PC-3 (cell line): Measurements from ENCODE around the gene FHL2. TPM values are rescaled to one million over a fixed set of nuclear protein-coding genes. Genes with fewer than 3 reads are reported as not detected.

Source experiments
- ATAC-seq: fragments of 200-7000 bp; cut with Tn5 transposase; 2 replicates; pipeline ENCODE4 v1.9.1; 2020; ENCODE audit warnings: mild to moderate bottlenecking, moderate library complexity
- BruUV-seq: library from RNA; stranded (reverse); fragments of 400-500 nt; replicated peaks from 2 replicates; lab custom pipeline; 2021; lab: Mats Ljungman, UMichigan
- CTCF ChIA-PET: fragments of 300-600 bp; sonication (Branson Sonifier 250); formaldehyde crosslinking; loops from one replicate; lab custom pipeline; 2022; ENCODE audit warnings: antibody characterized with exemption; lab: Charles Lee
- POLR2A ChIA-PET: fragments of 300-600 bp; sonication (Branson Sonifier 250); formaldehyde crosslinking; loops from one replicate; lab custom pipeline; 2022; ENCODE audit warnings: antibody characterized with exemption; ENCODE audit not compliant: unreplicated experiment; lab: Charles Lee
- DNase-seq: peaks from one replicate; pipeline ENCODE4 v3.0.0-alpha.2; 2015
- H2AFZ ChIP-seq: fragments of 300-600 bp; sonication (generic); 2 replicates; pipeline ENCODE4 v1.6.0; 2016; ENCODE audit warnings: antibody characterized with exemption, low read length
- H3F3A ChIP-seq: fragments of 300-600 bp; sonication (generic); one replicate; pipeline ENCODE4 v1.6.0; 2017; ENCODE audit warnings: antibody characterized with exemption, low read length, control low read depth, mild to moderate bottlenecking; ENCODE audit not compliant: unreplicated experiment
- H3K27ac ChIP-seq: fragments of 300-600 bp; sonication (generic); 2 replicates; pipeline ENCODE4 v1.5.1; 2016; ENCODE audit warnings: mild to moderate bottlenecking, low read length
- H3K27me3 ChIP-seq: fragments of 300-600 bp; sonication (generic); 2 replicates; pipeline ENCODE4 v1.6.1; 2016; ENCODE audit warnings: low read length, mixed read lengths
- H3K36me3 ChIP-seq: fragments of 300-600 bp; sonication (generic); 2 replicates; pipeline ENCODE4 v1.6.1; 2016; ENCODE audit warnings: low read depth, mixed run types, low read length, mixed read lengths
- H3K4me1 ChIP-seq: fragments of 300-600 bp; sonication (generic); 2 replicates; pipeline ENCODE4 v1.5.1; 2016; ENCODE audit warnings: low read length; ENCODE audit not compliant: insufficient read depth
- H3K4me2 ChIP-seq: fragments of 300-600 bp; sonication (generic); 2 replicates; pipeline ENCODE4 v1.6.0; 2016; ENCODE audit warnings: low read length
- H3K4me3 ChIP-seq: fragments of 300-600 bp; sonication (generic); 2 replicates; pipeline ENCODE4 v1.5.1; 2016; ENCODE audit warnings: mild to moderate bottlenecking, low read length, mixed read lengths
- H3K79me2 ChIP-seq: fragments of 300-600 bp; sonication (generic); 2 replicates; pipeline ENCODE4 v1.6.1; 2017; ENCODE audit warnings: low read length, mixed read lengths
- H3K9ac ChIP-seq: fragments of 300-600 bp; sonication (generic); 2 replicates; pipeline ENCODE4 v1.6.0; 2016; ENCODE audit warnings: mild to moderate bottlenecking, low read length
- H3K9me2 ChIP-seq: fragments of 300-600 bp; sonication (generic); replicated peaks from 2 replicates; pipeline ENCODE4 v1.6.1; 2016; ENCODE audit warnings: mixed run types, low read length, mixed read lengths
- H3K9me3 ChIP-seq: fragments of 300-600 bp; sonication (generic); 2 replicates; pipeline ENCODE4 v1.6.1; 2016; ENCODE audit warnings: low read length, mixed read lengths
- H4K20me1 ChIP-seq: fragments of 300-600 bp; sonication (generic); 2 replicates; pipeline ENCODE4 v1.6.1; 2016; ENCODE audit warnings: low read length, mixed read lengths
- CTCF ChIP-seq: fragments of 300-600 bp; sonication (generic); conservative IDR thresholded peaks from 2 replicates; pipeline ENCODE4 v1.5.1; 2017; ENCODE audit warnings: antibody characterized with exemption, low read depth, mild to moderate bottlenecking, low read length
- EZH2 ChIP-seq: fragments of 300-600 bp; sonication (generic); IDR thresholded peaks from one replicate; pipeline ENCODE4 v1.6.1; 2017; ENCODE audit warnings: antibody characterized with exemption, mild to moderate bottlenecking, low read length; ENCODE audit not compliant: unreplicated experiment
- EZH2phosphoT487 ChIP-seq: fragments of 300-600 bp; sonication (generic); IDR thresholded peaks from 2 replicates; pipeline ENCODE4 v1.6.1; 2018; ENCODE audit warnings: mild to moderate bottlenecking, antibody characterized with exemption, low read length, borderline replicate concordance
- intact Hi-C: fragments of 100-400 bp; cut with micrococcal nuclease; formaldehyde crosslinking; loops from 2 replicates; pipeline ENCODE4 v1.9.0; 2023
- total RNA-seq: library from RNA; depleted of rRNA; stranded (reverse); fragments of >200 nt; gene quantifications from 2 replicates; pipeline ENCODE4 v1.2.3, GENCODE V29; 2014

Gene FHL2
- total RNA-seq, 1 experiment from 2014 or later: 118 TPM

- ChIA-PET CTCF (no interaction called here), POLR2A (no interaction called here)
- Histone ChIP-seq H3K27me3 (no peaks in the 10 kb centered on the region), H3K4me2 (no peak overlapping the region), H3K79me2 (peaks cover 83% of the 10 kb centered on the region), H3K9me3 (no peaks in the 10 kb centered on the region), H2AFZ (no peak overlapping the region), H3K9me2 (no peaks in the 10 kb centered on the region), H3K9ac (no peak overlapping the region), H3F3A (no peaks in the 10 kb centered on the region), H4K20me1 (0 out of 2 replicates have a peak, but pooled peaks cover 13% of the 10 kb centered on the region), H3K36me3 (peaks cover 65% of the 10 kb centered on the region), H3K4me1 (peaks cover 39% of the 10 kb centered on the region), H3K4me3 (no peak overlapping the region), H3K27ac (peak overlapping the region; percentile 39)
- TF ChIP-seq EZH2: no peak
- TF ChIP-seq EZH2phosphoT487: no peak
- TF ChIP-seq CTCF: no peak
- intact Hi-C loops: no loop called here
- ATAC-seq (peak; percentile 9; the same call in 1 of the 2 replicates), DNase-seq (peak; percentile 61)
- BruUV-seq: no TSS peak
Measured at GRCh38 chr2:105376789-105377240, 22.0 kb downstream of the FHL2 start.

GRCh38 chr2:105376010-105376409 lies 22.8 kb downstream of the FHL2 start:
- Histone ChIP-seq H3K27me3 (no peaks in the 10 kb centered on the region), H4K20me1 (0 out of 2 replicates have a peak, but pooled peaks cover 11% of the 10 kb centered on the region), H3K4me1 (peaks cover 44% of the 10 kb centered on the region), H3K9me2 (no peaks in the 10 kb centered on the region), H3K9ac (no peak overlapping the region), H3K27ac (peak overlapping the region; percentile 30), H3F3A (no peaks in the 10 kb centered on the region), H3K4me2 (no peak overlapping the region), H3K36me3 (peaks cover 61% of the 10 kb centered on the region), H2AFZ (no peak overlapping the region), H3K79me2 (peaks cover 75% of the 10 kb centered on the region), H3K9me3 (no peaks in the 10 kb centered on the region), H3K4me3 (no peak overlapping the region)
- TF ChIP-seq CTCF (no peak), EZH2 (no peak), EZH2phosphoT487 (no peak)
- ChIA-PET CTCF (no interaction called here), POLR2A (no interaction called here)
- DNase-seq (no peak), ATAC-seq (no peak)
- intact Hi-C loops: no loop called here
- BruUV-seq: no TSS peak

- Histone ChIP-seq H3K9me2 (no peaks in the 10 kb centered on the region), H3K79me2 (peaks cover 72% of the 10 kb centered on the region), H3K4me3 (no peak overlapping the region), H3F3A (no peaks in the 10 kb centered on the region), H3K9ac (no peak overlapping the region), H3K27ac (no peak overlapping the region), H3K4me2 (no peak overlapping the region), H3K36me3 (peaks cover 62% of the 10 kb centered on the region), H3K9me3 (no peaks in the 10 kb centered on the region), H4K20me1 (peaks cover 13% of the 10 kb centered on the region; the same call in 1 of the 2 replicates), H3K27me3 (no peaks in the 10 kb centered on the region), H3K4me1 (peaks cover 44% of the 10 kb centered on the region), H2AFZ (no peak overlapping the region)
- intact Hi-C loops: no loop called here
- DNase-seq (no peak), ATAC-seq (no peak)
- ChIA-PET POLR2A (no interaction called here), CTCF (no interaction called here)
- BruUV-seq: no TSS peak
- no peak for TF ChIP-seq EZH2phosphoT487
- no peak for TF ChIP-seq EZH2
- TF ChIP-seq CTCF: no peak
Measured at GRCh38 chr2:105375001-105375561, 23.8 kb downstream of the FHL2 start.
